NB4 (cell line): ENCODE data around the gene CFAP100.

ENCODE experiments used
- MYC ChIP-seq: IDR thresholded peaks from 2 replicates; pipeline ENCODE4 v1.6.1; 2011; ENCODE audit warnings: low read depth, low read length
- POLR2A ChIP-seq: IDR thresholded peaks from 2 replicates; pipeline ENCODE4 v1.6.1; 2011; ENCODE audit warnings: mild to moderate bottlenecking; ENCODE audit not compliant: insufficient read length; ENCODE audit errors: extremely low read depth
- TF ChIP-seq, protein P1 (sequence below): IDR thresholded peaks from one replicate; pipeline ENCODE4 v1.5.1; 2012; ENCODE audit warnings: low read depth, low read length

DNA sequence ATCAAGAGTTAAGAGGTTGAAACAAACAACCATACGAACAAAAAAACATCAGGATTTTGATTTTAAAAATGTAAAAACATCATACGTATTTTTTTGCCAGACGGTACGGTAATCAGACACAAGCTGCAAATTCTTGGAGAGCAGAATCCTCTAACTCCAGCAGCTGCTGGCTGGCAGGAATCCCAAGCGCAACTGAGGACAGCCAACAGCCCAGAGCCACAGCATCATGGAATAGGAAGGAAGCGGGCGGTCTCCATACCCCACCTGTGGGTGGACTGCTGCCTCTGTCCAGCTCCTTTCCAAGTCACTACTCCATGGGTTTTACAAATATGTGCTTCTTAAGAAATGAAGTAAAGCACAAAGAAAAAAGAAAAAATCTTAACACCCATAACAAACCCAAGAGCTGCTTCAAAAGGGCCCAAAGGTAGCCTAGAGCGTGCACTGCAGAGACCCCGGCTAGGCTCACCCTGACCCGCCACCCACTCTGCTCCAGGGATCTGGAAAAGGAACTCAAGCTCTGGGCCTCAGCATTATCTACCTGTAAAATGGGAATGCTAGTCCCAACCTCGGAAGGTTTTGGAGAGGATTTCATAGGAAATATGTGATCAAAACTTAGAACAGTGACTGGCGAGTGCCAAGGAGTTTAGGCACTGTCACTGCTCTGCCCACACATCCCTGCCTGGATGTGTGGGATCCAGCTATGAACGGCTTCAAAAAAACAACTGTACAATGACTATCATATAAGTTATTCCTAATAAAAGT is 47.6 kb downstream of the CFAP100 start:
- TF ChIP-seq POLR2A = no peak
- TF ChIP-seq, protein P1, sequence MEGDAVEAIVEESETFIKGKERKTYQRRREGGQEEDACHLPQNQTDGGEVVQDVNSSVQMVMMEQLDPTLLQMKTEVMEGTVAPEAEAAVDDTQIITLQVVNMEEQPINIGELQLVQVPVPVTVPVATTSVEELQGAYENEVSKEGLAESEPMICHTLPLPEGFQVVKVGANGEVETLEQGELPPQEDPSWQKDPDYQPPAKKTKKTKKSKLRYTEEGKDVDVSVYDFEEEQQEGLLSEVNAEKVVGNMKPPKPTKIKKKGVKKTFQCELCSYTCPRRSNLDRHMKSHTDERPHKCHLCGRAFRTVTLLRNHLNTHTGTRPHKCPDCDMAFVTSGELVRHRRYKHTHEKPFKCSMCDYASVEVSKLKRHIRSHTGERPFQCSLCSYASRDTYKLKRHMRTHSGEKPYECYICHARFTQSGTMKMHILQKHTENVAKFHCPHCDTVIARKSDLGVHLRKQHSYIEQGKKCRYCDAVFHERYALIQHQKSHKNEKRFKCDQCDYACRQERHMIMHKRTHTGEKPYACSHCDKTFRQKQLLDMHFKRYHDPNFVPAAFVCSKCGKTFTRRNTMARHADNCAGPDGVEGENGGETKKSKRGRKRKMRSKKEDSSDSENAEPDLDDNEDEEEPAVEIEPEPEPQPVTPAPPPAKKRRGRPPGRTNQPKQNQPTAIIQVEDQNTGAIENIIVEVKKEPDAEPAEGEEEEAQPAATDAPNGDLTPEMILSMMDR = no peak
- TF ChIP-seq MYC = no peak
